KOPT-K1 (cell line): ENCODE measurements around the gene XPO6.

Source experiments
- H3K27ac ChIP-seq: fragments of 200-600 bp; sonication (generic); 2 replicates; pipeline ENCODE4 v1.5.1; 2016; ENCODE audit warnings: antibody characterized with exemption, mild to moderate bottlenecking, low read depth, low read length; ENCODE audit not compliant: poor library complexity, severe bottlenecking
- H3K36me3 ChIP-seq: fragments of 200-600 bp; sonication (generic); 2 replicates; pipeline ENCODE4 v1.5.1; 2017; ENCODE audit warnings: antibody characterized with exemption, mild to moderate bottlenecking, low read length, moderate library complexity; ENCODE audit not compliant: insufficient read depth
- H3K9me3 ChIP-seq: fragments of 200-600 bp; sonication (generic); 2 replicates; pipeline ENCODE4 v1.5.1; 2017; ENCODE audit warnings: antibody characterized with exemption, low read length, mild to moderate bottlenecking; ENCODE audit not compliant: insufficient read depth, poor library complexity, severe bottlenecking

XPO6 gene

GRCh38 chr16:28073836-28074235, 137.9 kb downstream of the XPO6 start:
- Histone ChIP-seq H3K36me3 (no peaks in the 10 kb centered on the region), H3K27ac (no peak overlapping the region), H3K9me3 (no peaks in the 10 kb centered on the region)

- Histone ChIP-seq H3K9me3 (no peaks in the 10 kb centered on the region), H3K27ac (no peak overlapping the region), H3K36me3 (no peaks in the 10 kb centered on the region)
These were observed 139.7 kb downstream of the XPO6 start for GRCh38 chr16:28072087-28072486.

GRCh38 chr16:28069971-28070794, 141.6 kb downstream of the XPO6 start:
- Histone ChIP-seq H3K27ac (no peak overlapping the region), H3K9me3 (no peaks in the 10 kb centered on the region)

GRCh38 chr16:28068976-28069375, 142.8 kb downstream of the XPO6 start:
- Histone ChIP-seq H3K27ac (no peak overlapping the region), H3K9me3 (no peaks in the 10 kb centered on the region)

More at GRCh38 chr16:28069971-28070794, 141.6 kb downstream of the XPO6 start:
- no peaks in the 10 kb centered on the region for H3K36me3 ChIP-seq

GRCh38 chr16:28067604-28068379, 144.0 kb downstream of the XPO6 start:
- Histone ChIP-seq H3K36me3 (no peaks in the 10 kb centered on the region), H3K9me3 (no peaks in the 10 kb centered on the region), H3K27ac (no peak overlapping the region)

More at GRCh38 chr16:28068976-28069375, 142.8 kb downstream of the XPO6 start:
- no peaks in the 10 kb centered on the region for H3K36me3 ChIP-seq

- Histone ChIP-seq H3K27ac (no peak overlapping the region), H3K36me3 (no peaks in the 10 kb centered on the region), H3K9me3 (no peaks in the 10 kb centered on the region)
These were observed 147.0 kb downstream of the XPO6 start for GRCh38 chr16:28064706-28065249.

- H3K27ac ChIP-seq = no peak overlapping the region
- H3K9me3 ChIP-seq = no peaks in the 10 kb centered on the region
- no peaks in the 10 kb centered on the region for H3K36me3 ChIP-seq
These were observed 147.6 kb downstream of the XPO6 start for GRCh38 chr16:28064150-28064549.

- Histone ChIP-seq H3K36me3 (no peaks in the 10 kb centered on the region), H3K9me3 (no peaks in the 10 kb centered on the region), H3K27ac (no peak within 1 kb of the TSS)
These were observed 148.1 kb downstream of the XPO6 start, which contains the start of gene GSG1L for GRCh38 chr16:28063591-28064061. GSG1L (minus strand) TSS chr16:28063714; CDS start chr16:28063424, 290 bp downstream.

GRCh38 chr16:28062847-28063521, 148.8 kb downstream of the XPO6 start:
- H3K27ac ChIP-seq = no peak overlapping the region
- H3K36me3 ChIP-seq = no peaks in the 10 kb centered on the region
- H3K9me3 ChIP-seq = no peaks in the 10 kb centered on the region

GRCh38 chr16:28062261-28062846, 149.4 kb downstream of the XPO6 start:
- Histone ChIP-seq H3K36me3 (no peaks in the 10 kb centered on the region), H3K27ac (no peak overlapping the region), H3K9me3 (no peaks in the 10 kb centered on the region)

- H3K36me3 ChIP-seq = no peaks in the 10 kb centered on the region
- H3K9me3 ChIP-seq = no peaks in the 10 kb centered on the region
- no peak overlapping the region for H3K27ac ChIP-seq
These were observed 150.2 kb downstream of the XPO6 start for GRCh38 chr16:28061352-28062101.

- Histone ChIP-seq H3K27ac (no peak overlapping the region), H3K36me3 (no peaks in the 10 kb centered on the region), H3K9me3 (no peaks in the 10 kb centered on the region)
These were observed 151.8 kb downstream of the XPO6 start for GRCh38 chr16:28059841-28060575.

- Histone ChIP-seq H3K27ac (no peak overlapping the region), H3K9me3 (no peaks in the 10 kb centered on the region)
These were observed 152.8 kb downstream of the XPO6 start for GRCh38 chr16:28058839-28059589.

More at GRCh38 chr16:28058839-28059589, 152.8 kb downstream of the XPO6 start:
- H3K36me3 ChIP-seq = no peaks in the 10 kb centered on the region
